GM10266 (cell line): ENCODE measurements around the gene MRPL58.
"Not testable (repeated sequence)": the region's sequence is repeated elsewhere in the genome, so short reads cannot be mapped to it uniquely, and the experiment has no call there.

Experiments
- DNase-seq: peaks from one replicate; pipeline ENCODE4 v3.0.0; 2012; ENCODE audit errors: extremely low spot score
- CTCF ChIP-seq: IDR thresholded peaks from 2 replicates; pipeline ENCODE4 v1.5.1; 2012; ENCODE audit warnings: mild to moderate bottlenecking, low read depth; ENCODE audit not compliant: control insufficient read depth, insufficient read depth; ENCODE audit errors: missing control alignments

The MRPL58 gene

DNA sequence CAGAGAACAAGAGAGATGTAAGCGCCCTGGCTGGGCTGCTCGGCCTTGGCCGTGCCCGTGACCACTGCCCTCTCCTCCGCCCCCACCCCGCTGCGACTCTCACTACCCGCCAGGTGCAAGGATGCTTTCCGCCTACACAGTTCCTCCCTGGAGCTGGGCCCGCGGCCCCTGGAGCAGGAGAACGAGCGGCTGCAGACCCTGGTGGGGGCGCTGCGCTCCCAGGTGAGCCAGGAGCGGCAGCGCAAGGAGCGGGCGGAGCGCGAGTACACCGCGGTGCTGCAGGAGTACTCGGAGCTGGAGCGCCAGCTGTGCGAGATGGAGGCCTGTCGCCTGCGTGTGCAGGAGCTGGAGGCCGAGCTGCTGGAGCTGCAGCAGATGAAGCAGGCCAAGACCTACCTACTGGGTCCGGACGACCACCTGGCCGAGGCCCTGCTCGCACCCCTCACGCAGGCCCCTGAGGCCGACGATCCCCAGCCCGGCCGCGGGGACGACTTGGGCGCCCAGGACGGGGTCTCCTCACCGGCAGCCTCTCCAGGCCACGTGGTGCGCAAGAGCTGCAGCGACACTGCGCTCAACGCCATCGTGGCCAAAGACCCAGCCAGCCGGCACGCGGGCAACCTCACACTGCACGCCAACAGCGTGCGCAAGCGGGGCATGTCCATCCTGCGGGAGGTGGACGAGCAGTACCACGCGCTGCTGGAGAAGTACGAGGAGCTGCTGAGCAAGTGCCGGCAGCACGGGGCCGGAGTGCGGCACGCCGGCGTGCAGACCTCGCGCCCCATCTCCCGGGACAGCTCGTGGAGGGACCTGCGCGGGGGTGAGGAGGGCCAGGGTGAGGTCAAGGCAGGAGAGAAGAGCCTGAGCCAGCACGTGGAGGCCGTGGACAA is 9.2 kb upstream of the MRPL58 start:
- no peak for TF ChIP-seq CTCF
- DNase-seq = no peak

DNA sequence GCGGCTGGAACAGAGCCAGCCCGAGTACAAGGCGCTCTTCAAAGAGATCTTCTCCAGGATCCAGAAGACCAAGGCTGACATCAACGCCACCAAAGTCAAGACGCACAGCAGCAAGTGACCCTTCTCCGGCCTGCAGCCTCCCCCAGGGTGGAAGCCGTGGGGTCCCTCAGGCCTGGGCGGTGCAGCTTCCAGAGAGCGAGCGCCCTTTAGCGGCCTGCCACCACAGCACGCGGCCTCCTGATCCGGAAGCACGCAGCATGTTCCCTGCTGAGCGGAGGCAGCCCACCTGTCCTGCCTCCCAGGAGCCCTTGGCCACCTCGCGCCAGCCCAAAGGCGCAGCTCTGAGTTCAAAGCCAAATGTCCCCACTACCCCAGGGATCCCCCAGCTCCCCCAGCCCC is 8.5 kb upstream of the MRPL58 start:
- DNase-seq = no peak
- TF ChIP-seq CTCF = no peak

GRCh38 chr17:75004371-75004770 is 8.1 kb upstream of the MRPL58 start:
- no peak for TF ChIP-seq CTCF

DNA sequence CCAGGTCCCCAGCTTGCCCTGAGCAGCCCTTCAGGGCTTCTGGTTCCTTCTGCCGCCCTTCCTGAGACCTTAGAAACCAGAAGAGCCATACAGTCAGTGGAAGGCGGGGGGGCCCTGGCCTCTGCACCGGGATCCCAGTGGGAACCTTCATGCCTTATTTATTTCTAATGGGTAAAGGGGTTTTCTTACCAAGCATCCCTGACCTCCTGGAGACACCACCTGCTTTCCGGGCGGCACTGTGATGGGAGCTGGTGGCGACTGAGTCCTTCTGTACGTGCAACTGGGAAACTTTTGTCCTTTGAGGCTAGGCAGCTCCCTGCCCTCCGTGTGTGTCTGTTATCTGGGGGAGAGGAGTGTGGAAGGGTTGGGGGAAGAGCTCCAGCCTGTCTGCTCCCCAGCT is 7.2 kb upstream of the MRPL58 start:
- no peak for DNase-seq
- TF ChIP-seq CTCF = no peak

More at GRCh38 chr17:75004371-75004770, 8.1 kb upstream of the MRPL58 start:
- no peak for DNase-seq

- DNase-seq = not testable (repeated sequence)
Measured at GRCh38 chr17:75006084-75006483, 6.4 kb upstream of the MRPL58 start.

DNA sequence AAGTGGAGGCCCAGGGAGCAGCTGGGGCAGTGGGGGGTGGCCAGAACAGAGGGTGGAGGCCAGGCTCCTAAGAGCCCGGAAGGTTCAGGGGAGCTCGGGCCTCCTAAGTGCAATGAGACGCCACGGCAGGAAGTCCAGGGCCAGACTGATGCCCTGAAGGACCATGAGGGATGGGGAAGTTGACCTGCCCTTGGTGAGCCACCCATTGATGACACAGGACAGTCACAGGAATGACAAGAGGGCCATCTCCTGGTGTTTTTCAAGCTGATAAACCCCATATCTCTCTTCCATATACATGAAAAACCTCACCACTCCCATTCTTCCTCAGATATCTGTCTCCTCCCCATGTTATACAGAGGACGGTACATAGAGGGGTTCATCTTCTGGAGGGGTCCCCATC is 5.8 kb upstream of the MRPL58 start:
- DNase-seq = peak; percentile 37
- TF ChIP-seq CTCF = peak; percentile 2

DNA sequence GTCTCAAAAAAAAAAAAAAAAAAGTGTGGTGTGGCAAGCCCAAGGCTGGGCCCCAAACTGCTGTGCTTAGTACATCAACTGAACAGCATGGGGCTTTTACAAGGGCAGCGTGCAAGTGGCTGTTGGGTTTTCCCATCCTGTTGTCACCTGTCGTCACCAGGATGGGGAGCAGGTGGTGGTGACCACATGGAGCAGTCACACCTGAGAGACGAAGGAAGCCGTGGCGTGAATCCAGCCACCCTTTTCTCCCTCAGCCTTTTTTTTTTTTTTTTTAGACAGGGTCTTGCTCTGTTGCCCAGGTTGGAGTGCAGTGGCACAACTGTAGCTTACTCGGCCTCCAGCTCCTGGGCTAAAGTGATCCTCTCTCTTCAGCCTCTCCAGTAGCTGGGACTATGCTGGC is 4.1 kb upstream of the MRPL58 start:
- no peak for DNase-seq
- TF ChIP-seq CTCF = no peak
